Activated B cell treated with CpG ODN at 0.5 μM for 24 hours (primary cell): ENCODE results near the gene ALK. TPM values are rescaled to one million over a fixed set of nuclear protein-coding genes. Genes with fewer than 3 reads are reported as not detected.
A peak's percentile ranks its signal among the peaks of the same experiment; 100 is the strongest.

Source experiments
- ATAC-seq: fragments of 200-7000 bp; cut with Tn5 transposase; one replicate; pipeline ENCODE4 v1.10.0; 2021; ENCODE audit warnings: low read depth, mild to moderate bottlenecking, moderate library complexity
- CTCF ChIA-PET: fragments of 350-600 bp; sonication (Branson Sonifier 250); formaldehyde crosslinking; loops from one replicate; lab custom pipeline; 2021; ENCODE audit warnings: antibody characterized with exemption; lab: Charles Lee
- POLR2A ChIA-PET: fragments of 350-600 bp; sonication (Branson Sonifier 250); formaldehyde crosslinking; loops from one replicate; lab custom pipeline; 2021; ENCODE audit warnings: antibody characterized with exemption; lab: Charles Lee
- DNase-seq: peaks from one replicate; pipeline ENCODE4 v3.0.0; 2022
- H3K27ac Mint-ChIP-seq: one replicate; pipeline ENCODE4 v1.8.0; 2020; ENCODE audit warnings: mixed read lengths
- H3K27me3 Mint-ChIP-seq: one replicate; pipeline ENCODE4 v1.8.0; 2021; ENCODE audit warnings: mixed read lengths
- H3K36me3 Mint-ChIP-seq: one replicate; pipeline ENCODE4 v1.8.0; 2021; ENCODE audit warnings: low read depth, mixed read lengths
- H3K4me1 Mint-ChIP-seq: one replicate; pipeline ENCODE4 v1.8.0; 2021; ENCODE audit warnings: mixed read lengths
- H3K4me3 Mint-ChIP-seq: one replicate; pipeline ENCODE4 v1.8.0; 2020; ENCODE audit warnings: mild to moderate bottlenecking, mixed read lengths
- H3K9me3 Mint-ChIP-seq: one replicate; pipeline ENCODE4 v1.8.0; 2020; ENCODE audit warnings: mixed read lengths
- intact Hi-C: fragments of 100-400 bp; cut with micrococcal nuclease; formaldehyde crosslinking; loops from one replicate; pipeline ENCODE4 v1.15.1; 2024
- total RNA-seq: library from RNA; stranded (reverse); gene quantifications from 2 replicates; pipeline ENCODE4 v1.2.3, GENCODE V29; 2022
- TF ChIP-seq, protein P1 (sequence below): fragments of 200-600 bp; IDR thresholded peaks from one replicate; pipeline ENCODE4 v1.8.0; 2022; ENCODE audit warnings: antibody characterized with exemption, mild to moderate bottlenecking

The ALK gene
- total RNA-seq, 1 donor from 2014 or later = not detected

DNA sequence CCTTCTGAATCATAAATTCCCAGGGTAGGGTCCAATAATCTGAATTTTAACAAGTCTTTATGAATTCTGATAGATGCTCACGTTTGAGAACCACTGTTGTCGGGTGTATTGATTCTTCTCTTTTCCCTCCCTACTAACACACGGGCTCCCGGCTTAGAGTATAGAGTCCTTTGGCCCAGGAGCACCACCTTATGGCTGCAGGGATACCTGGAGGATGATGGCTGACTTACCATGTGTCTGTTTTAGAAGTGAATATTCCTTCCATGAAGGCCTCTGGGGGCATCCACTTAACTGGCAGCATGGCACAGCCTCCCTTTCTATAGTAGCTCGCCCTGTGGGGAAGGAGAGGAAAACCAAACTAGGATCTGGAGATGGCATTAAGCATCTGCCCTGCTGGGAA, 714.4 kb downstream of the ALK start:
- ChIA-PET CTCF (no interaction called here), POLR2A (no interaction called here)
- H3K27ac Mint-ChIP-seq = no peak overlapping the region
- intact Hi-C loops = no loop called here
- TF ChIP-seq, protein P1, sequence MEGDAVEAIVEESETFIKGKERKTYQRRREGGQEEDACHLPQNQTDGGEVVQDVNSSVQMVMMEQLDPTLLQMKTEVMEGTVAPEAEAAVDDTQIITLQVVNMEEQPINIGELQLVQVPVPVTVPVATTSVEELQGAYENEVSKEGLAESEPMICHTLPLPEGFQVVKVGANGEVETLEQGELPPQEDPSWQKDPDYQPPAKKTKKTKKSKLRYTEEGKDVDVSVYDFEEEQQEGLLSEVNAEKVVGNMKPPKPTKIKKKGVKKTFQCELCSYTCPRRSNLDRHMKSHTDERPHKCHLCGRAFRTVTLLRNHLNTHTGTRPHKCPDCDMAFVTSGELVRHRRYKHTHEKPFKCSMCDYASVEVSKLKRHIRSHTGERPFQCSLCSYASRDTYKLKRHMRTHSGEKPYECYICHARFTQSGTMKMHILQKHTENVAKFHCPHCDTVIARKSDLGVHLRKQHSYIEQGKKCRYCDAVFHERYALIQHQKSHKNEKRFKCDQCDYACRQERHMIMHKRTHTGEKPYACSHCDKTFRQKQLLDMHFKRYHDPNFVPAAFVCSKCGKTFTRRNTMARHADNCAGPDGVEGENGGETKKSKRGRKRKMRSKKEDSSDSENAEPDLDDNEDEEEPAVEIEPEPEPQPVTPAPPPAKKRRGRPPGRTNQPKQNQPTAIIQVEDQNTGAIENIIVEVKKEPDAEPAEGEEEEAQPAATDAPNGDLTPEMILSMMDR = no peak
- ATAC-seq (no peak), DNase-seq (no peak)
- no peak overlapping the region for H3K4me3 Mint-ChIP-seq
- no peaks in the 10 kb centered on the region for H3K4me1 Mint-ChIP-seq
- no peaks in the 10 kb centered on the region for H3K9me3 Mint-ChIP-seq
- no peaks in the 10 kb centered on the region for H3K36me3 Mint-ChIP-seq
- no peaks in the 10 kb centered on the region for H3K27me3 Mint-ChIP-seq

DNA sequence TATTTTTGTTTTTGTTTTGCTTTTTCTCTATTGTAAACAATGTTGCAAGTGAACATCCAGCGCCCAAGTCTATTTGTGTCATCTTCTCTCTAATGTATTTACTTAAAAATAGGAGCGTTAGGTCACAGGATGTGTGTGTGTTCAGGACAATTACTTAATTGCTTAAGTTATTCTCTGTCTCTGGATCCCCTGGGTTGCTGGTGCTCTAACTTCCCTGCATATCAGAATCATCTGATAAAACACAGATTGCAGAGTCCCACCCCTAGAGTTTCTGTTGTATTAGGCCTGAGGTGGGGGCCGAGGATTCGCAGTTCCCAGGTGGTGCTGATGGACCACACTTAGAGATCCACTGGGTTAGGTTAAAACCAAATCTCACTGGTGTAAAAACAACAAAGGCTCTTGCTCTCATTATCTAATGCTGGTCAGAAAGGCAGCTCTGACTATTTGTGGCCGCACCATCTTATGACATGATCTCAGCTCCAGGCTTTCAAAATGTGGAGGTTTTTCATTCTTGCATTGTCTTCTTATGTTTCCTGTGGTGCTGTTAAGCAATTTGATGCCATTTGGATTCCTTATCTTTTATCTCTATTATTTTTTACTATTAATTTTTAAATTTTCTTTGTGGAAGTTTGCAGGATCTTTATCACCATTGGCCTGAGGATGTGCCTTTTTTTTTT, 718.4 kb downstream of the ALK start:
- Mint-ChIP-seq H3K4me1 (no peaks in the 10 kb centered on the region), H3K27ac (no peak overlapping the region), H3K27me3 (no peaks in the 10 kb centered on the region), H3K9me3 (no peaks in the 10 kb centered on the region), H3K36me3 (no peaks in the 10 kb centered on the region), H3K4me3 (no peak overlapping the region)
- ATAC-seq (no peak), DNase-seq (no peak)
- intact Hi-C loops = no loop called here
- ChIA-PET POLR2A (no interaction called here), CTCF (no interaction called here)
- TF ChIP-seq, protein P1 = no peak

GRCh38 chr2:29201979-29202378, 719.4 kb downstream of the ALK start:
- Mint-ChIP-seq H3K27ac (no peak overlapping the region), H3K36me3 (no peaks in the 10 kb centered on the region), H3K27me3 (no peaks in the 10 kb centered on the region), H3K9me3 (no peaks in the 10 kb centered on the region), H3K4me1 (no peaks in the 10 kb centered on the region), H3K4me3 (no peak overlapping the region)
- ChIA-PET POLR2A (no interaction called here), CTCF (no interaction called here)
- ATAC-seq (no peak), DNase-seq (no peak)
- TF ChIP-seq, protein P1 = no peak
- intact Hi-C loops = no loop called here

- TF ChIP-seq, protein P1 = peak; percentile 50
- intact Hi-C loops = loop anchor here (1.0 to 10.0 kb wide), 5 partner anchors 239 to 1492 kb away; no protein-coding TSS in a partner anchor
- Mint-ChIP-seq H3K4me1 (peaks cover 4% of the 10 kb centered on the region), H3K36me3 (no peaks in the 10 kb centered on the region), H3K27me3 (no peaks in the 10 kb centered on the region), H3K9me3 (no peaks in the 10 kb centered on the region), H3K4me3 (no peak overlapping the region), H3K27ac (no peak overlapping the region)
- peak; percentile 71 for ATAC-seq
- DNase-seq = peak; percentile 44
- ChIA-PET CTCF (interaction anchor here (1.5 kb wide), 1 partner anchor 16 kb away, joined by 3 read pairs; no protein-coding TSS in a partner anchor), POLR2A (no interaction called here)
Observed at GRCh38 chr2:29196792-29197788, 724.3 kb downstream of the ALK start.

DNA sequence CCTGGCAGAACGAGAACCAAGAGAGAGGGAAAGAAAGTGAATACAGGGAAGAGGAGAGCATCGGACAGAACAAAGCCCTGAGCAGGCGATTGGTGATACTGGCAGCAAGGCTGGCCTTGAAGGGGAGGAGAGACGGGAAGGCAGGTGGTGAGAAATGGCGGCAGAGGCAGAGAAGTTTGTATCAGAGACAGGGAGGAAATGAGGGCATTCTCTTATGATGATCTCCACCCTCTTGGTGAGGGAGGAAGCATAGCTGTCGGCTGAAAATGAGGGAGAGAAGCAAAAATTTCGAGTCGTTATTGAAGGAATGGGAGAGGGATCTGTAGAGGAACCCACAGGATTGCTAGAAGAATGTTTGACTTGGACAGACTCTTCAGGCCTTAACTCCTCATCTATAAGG, 725.6 kb downstream of the ALK start:
- H3K36me3 Mint-ChIP-seq = no peaks in the 10 kb centered on the region
- no peak for DNase-seq
- TF ChIP-seq, protein P1 = no peak
- no peaks in the 10 kb centered on the region for H3K27me3 Mint-ChIP-seq
- H3K9me3 Mint-ChIP-seq = no peaks in the 10 kb centered on the region
- POLR2A ChIA-PET = no interaction called here
- intact Hi-C loops = loop anchor here (1.0 to 10.0 kb wide), 3 partner anchors 374 to 1491 kb away; no protein-coding TSS in a partner anchor
- CTCF ChIA-PET = interaction anchor here (1.0 kb wide), 1 partner anchor 601 kb away, joined by 3 read pairs; no protein-coding TSS in a partner anchor
- no peak for ATAC-seq
- H3K4me3 Mint-ChIP-seq = no peak overlapping the region
- H3K27ac Mint-ChIP-seq = no peak overlapping the region
- H3K4me1 Mint-ChIP-seq = peaks cover 4% of the 10 kb centered on the region
